ENCODE results near the gene PNPLA5.
"Not testable (repeated sequence)": the region's sequence is repeated elsewhere in the genome, so short reads cannot be mapped to it uniquely, and the experiment has no call there.

The PNPLA5 gene

DNA sequence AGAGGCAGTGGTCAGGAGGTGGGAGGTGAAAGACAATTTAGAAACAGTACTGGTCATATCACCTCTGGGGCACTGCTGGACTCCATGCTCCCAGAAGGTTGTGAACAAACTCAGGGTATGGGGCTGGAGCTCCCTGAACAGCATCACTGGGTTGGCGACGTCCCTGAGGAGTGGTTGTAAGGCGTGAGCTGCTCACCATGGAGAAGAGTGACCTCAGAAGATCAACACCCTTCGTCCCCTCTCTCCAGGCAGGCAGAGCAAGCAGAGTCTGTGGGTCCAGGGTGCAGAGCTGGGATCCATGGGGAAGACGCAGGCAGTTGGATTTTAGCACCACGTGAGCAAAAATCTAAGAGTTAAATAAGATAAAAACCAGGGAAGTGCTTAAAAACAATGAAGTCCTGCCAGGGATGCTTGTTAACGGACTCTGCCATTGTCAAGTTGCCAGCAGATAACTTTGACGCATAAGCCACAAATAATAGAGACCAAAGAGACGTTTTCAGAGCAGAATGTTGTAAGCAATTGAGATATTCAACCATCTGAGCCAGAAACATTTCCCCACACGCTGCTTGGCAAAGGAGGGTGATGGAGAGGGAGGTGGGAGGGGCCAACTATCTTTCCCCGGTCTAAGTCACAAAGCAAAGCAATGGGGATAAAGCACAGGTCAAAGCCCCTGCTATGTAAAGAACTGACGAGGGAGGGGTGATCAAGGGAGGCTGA lies 13.6 kb downstream of the PNPLA5 start:
- TF ChIP-seq, protein P1, sequence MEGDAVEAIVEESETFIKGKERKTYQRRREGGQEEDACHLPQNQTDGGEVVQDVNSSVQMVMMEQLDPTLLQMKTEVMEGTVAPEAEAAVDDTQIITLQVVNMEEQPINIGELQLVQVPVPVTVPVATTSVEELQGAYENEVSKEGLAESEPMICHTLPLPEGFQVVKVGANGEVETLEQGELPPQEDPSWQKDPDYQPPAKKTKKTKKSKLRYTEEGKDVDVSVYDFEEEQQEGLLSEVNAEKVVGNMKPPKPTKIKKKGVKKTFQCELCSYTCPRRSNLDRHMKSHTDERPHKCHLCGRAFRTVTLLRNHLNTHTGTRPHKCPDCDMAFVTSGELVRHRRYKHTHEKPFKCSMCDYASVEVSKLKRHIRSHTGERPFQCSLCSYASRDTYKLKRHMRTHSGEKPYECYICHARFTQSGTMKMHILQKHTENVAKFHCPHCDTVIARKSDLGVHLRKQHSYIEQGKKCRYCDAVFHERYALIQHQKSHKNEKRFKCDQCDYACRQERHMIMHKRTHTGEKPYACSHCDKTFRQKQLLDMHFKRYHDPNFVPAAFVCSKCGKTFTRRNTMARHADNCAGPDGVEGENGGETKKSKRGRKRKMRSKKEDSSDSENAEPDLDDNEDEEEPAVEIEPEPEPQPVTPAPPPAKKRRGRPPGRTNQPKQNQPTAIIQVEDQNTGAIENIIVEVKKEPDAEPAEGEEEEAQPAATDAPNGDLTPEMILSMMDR (IDR thresholded peaks at IDR 0.05; ENCODE audit: low read depth, low read length, missing control alignments) = no peak
- H3K4me3 ChIP-seq (replicated peaks; ENCODE audit: low read depth, low read length) = no peak overlapping the region
- DNase-seq (ENCODE audit: extremely low read depth, low read depth) = no peak

DNA sequence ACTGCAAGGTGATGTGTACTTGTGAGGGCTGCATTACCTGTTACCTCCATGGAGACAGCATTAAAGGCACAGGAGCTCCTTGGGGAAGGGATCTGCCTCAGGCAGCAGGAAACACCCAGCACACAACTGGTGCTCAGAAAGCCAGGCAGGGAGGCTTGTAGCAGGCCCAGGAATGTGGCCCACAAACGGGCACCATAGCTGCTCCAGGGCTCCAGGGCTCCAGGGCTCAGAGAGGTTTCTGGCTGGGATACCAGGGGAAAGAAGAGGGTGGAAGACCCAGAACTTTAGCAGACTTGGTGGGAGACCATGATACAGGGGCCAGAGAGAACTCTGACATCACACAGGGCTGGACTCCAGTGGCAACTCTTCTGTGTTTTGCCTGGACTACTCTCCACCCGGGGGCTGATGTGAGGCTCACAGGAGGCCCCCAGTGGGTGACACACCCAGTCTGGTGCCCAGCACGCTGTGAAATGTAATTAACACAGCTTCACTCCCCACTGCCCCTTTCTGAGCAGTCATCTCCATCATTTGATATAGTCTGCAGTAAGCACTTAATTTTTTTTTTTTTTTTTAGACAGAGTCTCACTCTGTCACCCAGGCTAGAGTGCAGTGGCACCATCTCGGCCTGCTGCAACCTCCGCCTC lies 14.8 kb downstream of the PNPLA5 start:
- H3K4me3 ChIP-seq (replicated peaks; ENCODE audit: low read depth, low read length) = no peak overlapping the region
- no peak for DNase-seq (ENCODE audit: extremely low read depth, low read depth)
- TF ChIP-seq, protein P1 (IDR thresholded peaks at IDR 0.05; ENCODE audit: low read depth, low read length, missing control alignments) = no peak

DNA sequence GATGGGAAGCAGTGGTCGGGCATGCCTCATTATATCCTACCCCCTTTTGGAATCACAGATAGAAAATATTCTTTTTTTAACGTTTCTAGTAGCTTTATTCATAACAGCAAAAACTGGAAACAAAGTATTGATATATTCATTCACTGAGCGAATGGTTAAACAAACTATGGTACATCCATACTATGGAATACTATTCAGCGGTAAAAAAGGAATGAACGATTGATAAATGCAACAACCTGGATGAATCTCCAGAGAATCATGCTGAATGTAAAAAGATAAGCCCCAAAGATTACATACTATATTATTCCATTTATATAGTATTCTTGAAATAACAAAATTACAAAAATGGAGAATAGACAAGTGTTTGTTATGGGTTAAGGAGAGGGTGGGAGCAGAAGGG lies 22.0 kb downstream of the PNPLA5 start:
- H3K4me3 ChIP-seq (replicated peaks; ENCODE audit: low read depth, low read length) = no peak overlapping the region
- DNase-seq (ENCODE audit: extremely low read depth, low read depth) = no peak
- TF ChIP-seq, protein P1 (IDR thresholded peaks at IDR 0.05; ENCODE audit: low read depth, low read length, missing control alignments) = no peak

DNA sequence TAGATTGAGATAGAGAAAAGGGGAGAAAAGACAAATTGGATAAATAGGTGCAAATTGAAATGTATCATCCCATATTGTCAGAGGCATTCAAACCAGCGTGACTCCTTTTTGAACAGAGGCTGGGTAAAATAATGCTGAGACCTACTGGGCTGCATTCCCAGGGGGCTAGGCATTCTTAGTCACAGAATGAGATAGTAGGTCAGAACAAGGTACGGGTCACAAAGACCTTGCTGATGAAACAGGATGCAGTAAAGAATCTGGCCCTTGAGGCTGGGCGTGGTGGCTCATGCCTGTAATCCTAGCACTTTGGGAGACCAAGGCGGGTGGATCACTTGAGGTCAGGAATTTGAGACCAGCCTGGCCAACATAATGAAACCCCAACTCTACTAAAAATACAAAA lies 22.8 kb downstream of the PNPLA5 start:
- not testable (repeated sequence) for H3K4me3 ChIP-seq (replicated peaks; ENCODE audit: low read depth, low read length); DNase-seq (ENCODE audit: extremely low read depth, low read depth)

DNA sequence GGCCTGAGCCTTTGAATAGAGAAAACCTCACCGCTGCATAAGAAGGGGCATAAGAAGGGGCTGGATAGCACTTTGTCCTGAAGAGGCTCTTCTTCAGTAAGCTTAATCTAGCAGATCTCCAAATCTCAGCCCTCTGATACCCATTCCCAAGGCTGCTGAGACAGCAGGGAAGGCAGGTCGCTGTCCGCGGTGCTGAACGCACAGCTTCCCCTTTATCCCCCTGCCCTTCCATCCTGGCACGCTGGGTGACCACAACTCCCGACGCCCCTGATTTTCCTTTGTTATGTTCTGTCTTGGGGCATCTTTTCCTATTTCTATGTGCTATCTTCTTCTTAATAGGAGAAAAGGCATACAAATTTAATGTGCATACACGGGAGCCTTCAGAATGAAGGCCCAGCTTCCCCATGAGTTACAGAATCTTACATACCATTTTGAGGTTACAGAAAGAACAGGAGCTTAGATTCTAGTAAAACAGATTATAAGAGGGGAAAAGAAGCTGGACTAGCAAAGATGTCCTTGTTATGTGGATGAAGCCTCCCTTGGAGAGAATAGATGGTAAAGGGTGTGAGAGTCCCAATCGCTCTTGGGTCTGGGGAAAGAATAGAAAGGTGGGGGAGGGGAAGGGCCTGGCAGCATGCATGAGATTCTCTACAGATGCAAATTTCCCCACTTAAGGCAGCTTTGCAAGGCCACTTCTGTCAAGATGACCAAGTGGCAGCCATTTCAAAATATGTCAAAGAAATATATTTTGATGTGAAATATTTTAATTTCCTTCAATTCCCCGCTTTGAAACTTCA lies 23.8 kb downstream of the PNPLA5 start:
- no peak overlapping the region for H3K4me3 ChIP-seq (replicated peaks; ENCODE audit: low read depth, low read length)
- TF ChIP-seq, protein P1 (IDR thresholded peaks at IDR 0.05; ENCODE audit: low read depth, low read length, missing control alignments) = no peak
- peak; percentile 40 for DNase-seq (ENCODE audit: extremely low read depth, low read depth)

DNA sequence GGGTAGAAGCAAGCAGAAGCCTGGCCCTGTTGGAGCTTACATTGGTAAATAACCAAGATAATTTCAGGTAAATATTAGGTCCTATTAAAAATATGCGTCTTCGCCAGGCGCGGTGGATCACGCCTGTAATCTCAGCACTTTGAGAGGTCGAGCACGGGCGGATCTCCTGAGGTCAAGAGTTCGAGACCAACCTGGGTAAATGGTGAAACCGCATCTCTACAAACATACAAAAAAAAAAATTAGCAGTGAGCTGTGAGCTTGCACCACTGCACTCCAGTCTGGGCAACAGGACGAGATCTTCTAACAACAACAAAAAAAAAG lies 29.0 kb downstream of the PNPLA5 start:
- TF ChIP-seq, protein P1 (IDR thresholded peaks at IDR 0.05; ENCODE audit: low read depth, low read length, missing control alignments) = no peak
- no peak overlapping the region for H3K4me3 ChIP-seq (replicated peaks; ENCODE audit: low read depth, low read length)
- no peak for DNase-seq (ENCODE audit: extremely low read depth, low read depth)
